ENCODE measurements around the gene FAM25C.
"Not testable (repeated sequence)": the region's sequence is repeated elsewhere in the genome, so short reads cannot be mapped to it uniquely, and the experiment has no call there.

FAM25C gene

GRCh38 chr10:47970047-47970446, 29.5 kb downstream of the FAM25C start:
- H3K27me3 Mint-ChIP-seq; H3K27ac Mint-ChIP-seq; H3K36me3 Mint-ChIP-seq (ENCODE audit: low read depth); H3K4me1 Mint-ChIP-seq (ENCODE audit: low read depth); H3K9me3 Mint-ChIP-seq; H3K4me3 Mint-ChIP-seq: not testable (repeated sequence)

GRCh38 chr10:47968988-47969387, 30.6 kb downstream of the FAM25C start:
- H3K36me3 Mint-ChIP-seq (ENCODE audit: low read depth); H3K9me3 Mint-ChIP-seq; H3K27me3 Mint-ChIP-seq; H3K4me3 Mint-ChIP-seq; H3K27ac Mint-ChIP-seq; H3K4me1 Mint-ChIP-seq (ENCODE audit: low read depth): not testable (repeated sequence)

GRCh38 chr10:47964280-47965063, 35.1 kb downstream of the FAM25C start:
- H3K4me3 Mint-ChIP-seq; H3K36me3 Mint-ChIP-seq (ENCODE audit: low read depth): not testable (repeated sequence)

GRCh38 chr10:47962785-47963184, 36.8 kb downstream of the FAM25C start:
- not testable (repeated sequence) for H3K27ac Mint-ChIP-seq; H3K4me1 Mint-ChIP-seq (ENCODE audit: low read depth); H3K27me3 Mint-ChIP-seq; H3K36me3 Mint-ChIP-seq (ENCODE audit: low read depth); H3K9me3 Mint-ChIP-seq; H3K4me3 Mint-ChIP-seq

More at GRCh38 chr10:47964280-47965063, 35.1 kb downstream of the FAM25C start:
- H3K27me3 Mint-ChIP-seq; H3K9me3 Mint-ChIP-seq; H3K4me1 Mint-ChIP-seq (ENCODE audit: low read depth); H3K27ac Mint-ChIP-seq: not testable (repeated sequence)

GRCh38 chr10:47960699-47961098, 38.9 kb downstream of the FAM25C start:
- H3K9me3 Mint-ChIP-seq; H3K27ac Mint-ChIP-seq; H3K36me3 Mint-ChIP-seq (ENCODE audit: low read depth); H3K4me1 Mint-ChIP-seq (ENCODE audit: low read depth); H3K4me3 Mint-ChIP-seq; H3K27me3 Mint-ChIP-seq: not testable (repeated sequence)

GRCh38 chr10:47959677-47960076, 39.9 kb downstream of the FAM25C start:
- not testable (repeated sequence) for H3K27me3 Mint-ChIP-seq

GRCh38 chr10:47957158-47957557, 42.4 kb downstream of the FAM25C start:
- not testable (repeated sequence) for H3K4me3 Mint-ChIP-seq; H3K9me3 Mint-ChIP-seq; H3K36me3 Mint-ChIP-seq (ENCODE audit: low read depth); H3K27ac Mint-ChIP-seq; H3K27me3 Mint-ChIP-seq; H3K4me1 Mint-ChIP-seq (ENCODE audit: low read depth)

More at GRCh38 chr10:47959677-47960076, 39.9 kb downstream of the FAM25C start:
- H3K4me3 Mint-ChIP-seq; H3K27ac Mint-ChIP-seq; H3K36me3 Mint-ChIP-seq (ENCODE audit: low read depth); H3K4me1 Mint-ChIP-seq (ENCODE audit: low read depth); H3K9me3 Mint-ChIP-seq: not testable (repeated sequence)

- H3K9me3 Mint-ChIP-seq; H3K27me3 Mint-ChIP-seq; H3K4me1 Mint-ChIP-seq (ENCODE audit: low read depth); H3K4me3 Mint-ChIP-seq; H3K36me3 Mint-ChIP-seq (ENCODE audit: low read depth); H3K27ac Mint-ChIP-seq: not testable (repeated sequence)
Observed at GRCh38 chr10:47947424-47947823, 52.2 kb downstream of the FAM25C start.

Measured in stimulated activated naive CD8-positive, alpha-beta T cell treated with anti-CD3 and anti-CD28 coated beads, Interleukin-15, Interleukin-2, amounts not matched to agents 100 ng/mL and 50 ng/mL, for 24 hours (primary cell).